Panc1 (cell line): ENCODE results near the gene FOXN1. TPM values are rescaled to one million over a fixed set of nuclear protein-coding genes. Genes with fewer than 3 reads are reported as not detected.

Experiments used
- ATAC-seq: fragments of 200-7000 bp; cut with Tn5 transposase; 2 replicates; pipeline ENCODE4 v1.9.1; 2020; ENCODE audit warnings: mild to moderate bottlenecking, moderate library complexity
- BruUV-seq: library from RNA; stranded (reverse); fragments of 400-500 nt; replicated peaks from 2 replicates; lab custom pipeline; 2021; lab: Mats Ljungman, UMichigan
- CTCF ChIA-PET: fragments of 300-600 bp; sonication (Branson Sonifier 250); formaldehyde crosslinking; loops from one replicate; lab custom pipeline; 2022; ENCODE audit warnings: antibody characterized with exemption; lab: Charles Lee
- POLR2A ChIA-PET: fragments of 300-600 bp; sonication (Branson Sonifier 250); formaldehyde crosslinking; loops from one replicate; lab custom pipeline; 2022; ENCODE audit warnings: antibody characterized with exemption; lab: Charles Lee
- DNase-seq: peaks from one replicate; pipeline ENCODE4 v3.0.0-alpha.2; 2010; ENCODE audit warnings: low read depth, low spot score
- H3K27ac ChIP-seq: 2 replicates; pipeline ENCODE4 v1.5.1; 2011; ENCODE audit warnings: mild to moderate bottlenecking, low read length, inconsistent platforms
- H3K27me3 ChIP-seq: fragments of 200-500 bp; sonication (Bioruptor generic); 2 replicates; pipeline ENCODE4 v1.6.0; 2014; ENCODE audit warnings: low read length, inconsistent platforms; ENCODE audit not compliant: control insufficient read depth, insufficient read depth
- H3K36me3 ChIP-seq: fragments of 200-500 bp; sonication (Bioruptor generic); 2 replicates; pipeline ENCODE4 v1.5.1; 2014; ENCODE audit warnings: inconsistent platforms, mild to moderate bottlenecking, low read length, moderate library complexity; ENCODE audit not compliant: control insufficient read depth, insufficient read depth
- H3K4me1 ChIP-seq: 2 replicates; pipeline ENCODE4 v1.5.1; 2011; ENCODE audit warnings: inconsistent platforms, mild to moderate bottlenecking, low read length, moderate library complexity; ENCODE audit not compliant: control insufficient read depth, insufficient read depth
- H3K4me3 ChIP-seq, 2 experiments: 2 replicates each; pipeline ENCODE4 v1.5.1; 2011 to 2012; ENCODE audit warnings: low read depth in 2 of 2, low read length in 2 of 2, mild to moderate bottlenecking in 2 of 2, inconsistent platforms in 1 of 2, moderate library complexity in 1 of 2
- H3K9me3 ChIP-seq: fragments of 200-500 bp; sonication (Bioruptor generic); 2 replicates; pipeline ENCODE4 v1.5.1; 2014; ENCODE audit warnings: low read depth, mild to moderate bottlenecking, inconsistent platforms, low read length, moderate library complexity; ENCODE audit not compliant: control insufficient read depth, insufficient read depth
- CTCF ChIP-seq: fragments of 450-650 bp; IDR thresholded peaks from 2 replicates; pipeline ENCODE4 v1.5.1; 2017; ENCODE audit warnings: mild to moderate bottlenecking
- REST ChIP-seq, 2 experiments: IDR thresholded peaks; 2 replicates each; pipeline ENCODE4 v1.6.1; 2011 to 2012; ENCODE audit warnings: low read depth in 2 of 2, control low read depth in 1 of 2, low read length in 1 of 2, mild to moderate bottlenecking in 1 of 2, moderate library complexity in 1 of 2; ENCODE audit not compliant: insufficient read depth in 1 of 2
- TCF7L2 ChIP-seq: IDR thresholded peaks from 2 replicates; pipeline ENCODE4 v1.6.1; 2011; ENCODE audit warnings: mild to moderate bottlenecking, low read depth, low read length, inconsistent platforms
- in situ Hi-C: cut with HindIII; loops from 2 replicates; pipeline ENCODE4 v1.10.0; 2016; ENCODE audit warnings: low sequenced_read_pairs, low pct_unique_long_range_greater_than_20kb
- intact Hi-C: fragments of 100-400 bp; cut with micrococcal nuclease; formaldehyde crosslinking; loops from one replicate; pipeline ENCODE4 v1.10.0; 2022; ENCODE audit not compliant: unreplicated experiment
- total RNA-seq: library from RNA; stranded (reverse); gene quantifications from one replicate; pipeline ENCODE4 v1.2.1, GENCODE V29; 2021; ENCODE audit not compliant: unreplicated experiment

FOXN1 gene
- total RNA-seq, 1 experiment from 2014 or later: not detected

DNA sequence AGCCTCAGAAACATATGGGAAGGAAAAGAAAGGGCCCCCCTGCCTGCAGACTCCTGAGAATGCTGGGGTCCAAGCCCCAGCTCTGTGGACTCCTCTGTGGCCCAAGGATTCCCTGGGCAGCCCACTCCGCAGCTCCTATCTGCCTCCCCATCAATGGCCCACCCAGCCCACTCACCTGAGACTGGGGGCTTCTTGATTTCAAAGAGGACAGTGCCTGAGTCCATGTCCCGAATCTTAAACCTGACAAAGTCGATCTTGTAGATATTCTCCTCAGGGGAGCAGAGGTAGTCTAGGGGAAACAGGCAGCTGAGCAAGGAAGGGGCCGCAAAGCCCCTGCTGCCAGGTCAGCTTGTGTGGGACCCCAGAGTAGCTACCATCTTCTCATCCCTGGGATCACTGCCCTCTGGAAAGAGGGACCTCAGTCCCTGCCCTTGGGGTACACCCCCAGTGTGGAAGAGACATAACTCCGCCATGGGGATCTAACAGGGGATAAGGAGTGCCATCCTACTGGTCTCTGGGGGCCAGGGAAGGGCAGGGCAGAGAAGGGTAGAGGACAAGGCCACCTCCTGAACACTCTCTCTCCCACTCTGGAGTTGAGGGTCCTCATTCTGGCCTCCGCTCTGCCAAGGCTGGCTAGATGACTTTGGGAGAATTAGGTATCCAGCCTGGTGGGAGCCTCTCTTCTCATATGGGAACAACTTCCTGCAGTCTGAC, 42.4 kb downstream of the FOXN1 start:
- CTCF ChIA-PET: no interaction called here
- in situ Hi-C loops: no loop called here
- H3K9me3 ChIP-seq: no peaks in the 10 kb centered on the region

More for the DNA sequence above, 42.4 kb downstream of the FOXN1 start:
- Histone ChIP-seq H3K27me3 (no peaks in the 10 kb centered on the region), H3K27ac (no peak overlapping the region), H3K4me3 (no peak overlapping the region), H3K36me3 (no peaks in the 10 kb centered on the region), H3K4me1 (peaks cover 9% of the 10 kb centered on the region; the same call in 1 of the 2 replicates)
- POLR2A ChIA-PET: interaction anchor here (0.5 kb wide), 1 partner anchor 20 kb away, joined by 7 read pairs; no protein-coding TSS in a partner anchor
- DNase-seq (no peak), ATAC-seq (no peak)
- TF ChIP-seq TCF7L2 (no peak), REST (IDR thresholded peaks at IDR 0.05; ENCODE audit: insufficient read depth in 1 of 2, low read depth in 2 of 2, low read length in 1 of 2) (no peak), CTCF (peak; percentile 75; the same call in 1 of the 2 replicates)
- BruUV-seq: TSS peak; percentile 37
- intact Hi-C loops: no loop called here
